T1000 (cell line): ENCODE results near the gene LY6G6F.
"Not testable (repeated sequence)": the region's sequence is repeated elsewhere in the genome, so short reads cannot be mapped to it uniquely, and the experiment has no call there.

Source experiments
- DNase-seq: peaks from one replicate; lab custom pipeline; 2025; ENCODE audit warnings: mixed read lengths; lab: John Stamatoyannopoulos, UW

LY6G6F gene

GRCh38 chr6:31702819-31703716 is 3.6 kb upstream of the LY6G6F start, which contains the start of gene ABHD16A:
ABHD16A (minus strand) TSS chr6:31703324; CDS start chr6:31703281, 43 bp downstream.
- peak; percentile 94 for DNase-seq

GRCh38 chr6:31705931-31706330 is 735 bp upstream of the LY6G6F start:
- DNase-seq: no peak

GRCh38 chr6:31707701-31708100 is 1.0 kb downstream of the LY6G6F start:
- DNase-seq: no peak

GRCh38 chr6:31708224-31708623 is 1.6 kb downstream of the LY6G6F start:
- no peak for DNase-seq

GRCh38 chr6:31709157-31709556 is 2.5 kb downstream of the LY6G6F start:
- DNase-seq: not testable (repeated sequence)

GRCh38 chr6:31710523-31711219 is 4.0 kb downstream of the LY6G6F start:
- no peak for DNase-seq

GRCh38 chr6:31711233-31711632 is 4.6 kb downstream of the LY6G6F start:
- no peak for DNase-seq

- DNase-seq: no peak
Measured at GRCh38 chr6:31712296-31712695, 5.6 kb downstream of the LY6G6F start.

- DNase-seq: no peak
Measured at GRCh38 chr6:31713465-31713864, 6.8 kb downstream of the LY6G6F start.

- DNase-seq: no peak
Measured at GRCh38 chr6:31713991-31714684, 7.5 kb downstream of the LY6G6F start.

GRCh38 chr6:31715022-31715958 is 8.6 kb downstream of the LY6G6F start, which contains the start of gene LY6G6D:
LY6G6D (plus strand) TSS chr6:31715348; CDS start chr6:31715356, 8 bp downstream.
- no peak for DNase-seq

- DNase-seq: no peak
Measured at GRCh38 chr6:31717499-31718222, 11.0 kb downstream of the LY6G6F start.

GRCh38 chr6:31718265-31718664 is 11.6 kb downstream of the LY6G6F start:
- no peak for DNase-seq

GRCh38 chr6:31719001-31719400 is 12.3 kb downstream of the LY6G6F start:
- DNase-seq: no peak

- no peak for DNase-seq
Measured at GRCh38 chr6:31720196-31720770, 13.6 kb downstream of the LY6G6F start.

GRCh38 chr6:31721351-31722020 is 14.8 kb downstream of the LY6G6F start, which contains the start of gene LY6G6C:
LY6G6C (minus strand) TSS chr6:31721746; CDS start chr6:31721679, 67 bp downstream.
- no peak for DNase-seq

- DNase-seq: no peak
Measured at GRCh38 chr6:31722173-31722572, 15.5 kb downstream of the LY6G6F start.

- no peak for DNase-seq
Measured at GRCh38 chr6:31723245-31723979, 16.7 kb downstream of the LY6G6F start, which contains the start of gene MPIG6B. MPIG6B (plus strand) TSS chr6:31723373; CDS start chr6:31723384, 11 bp downstream.
